ENCODE results near the gene CSF2. TPM values are rescaled to one million over a fixed set of nuclear protein-coding genes. Genes with fewer than 3 reads are reported as not detected.

CSF2 gene
- total and polyA plus RNA-seq, 5 donors from 2014 or later = not detected

DNA sequence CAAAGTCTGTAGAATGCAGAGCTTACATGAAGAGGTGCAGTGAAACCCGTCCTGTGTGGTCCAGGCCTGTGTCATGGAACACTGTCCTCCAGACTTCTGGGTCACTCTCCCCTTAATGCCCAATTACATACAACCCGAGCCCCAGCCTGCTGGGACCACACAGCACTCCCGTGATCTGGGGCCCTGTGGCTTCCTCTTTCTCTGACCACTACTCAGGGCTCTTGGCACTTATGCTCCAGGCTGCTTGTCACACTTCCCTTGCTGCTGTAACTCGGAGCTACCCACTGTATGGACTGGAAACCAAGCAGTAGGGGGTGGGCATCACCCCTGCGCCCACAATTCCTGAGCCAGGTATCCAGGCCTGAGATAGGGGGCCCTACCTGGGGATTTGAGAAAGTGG lies 23.5 kb upstream of the CSF2 start:
- Mint-ChIP-seq H3K9me3 (peaks cover 0 to 2% (median 0%) of the 10 kb centered on the region in 7 donors), H3K36me3 (no peaks in the 10 kb centered on the region)

DNA sequence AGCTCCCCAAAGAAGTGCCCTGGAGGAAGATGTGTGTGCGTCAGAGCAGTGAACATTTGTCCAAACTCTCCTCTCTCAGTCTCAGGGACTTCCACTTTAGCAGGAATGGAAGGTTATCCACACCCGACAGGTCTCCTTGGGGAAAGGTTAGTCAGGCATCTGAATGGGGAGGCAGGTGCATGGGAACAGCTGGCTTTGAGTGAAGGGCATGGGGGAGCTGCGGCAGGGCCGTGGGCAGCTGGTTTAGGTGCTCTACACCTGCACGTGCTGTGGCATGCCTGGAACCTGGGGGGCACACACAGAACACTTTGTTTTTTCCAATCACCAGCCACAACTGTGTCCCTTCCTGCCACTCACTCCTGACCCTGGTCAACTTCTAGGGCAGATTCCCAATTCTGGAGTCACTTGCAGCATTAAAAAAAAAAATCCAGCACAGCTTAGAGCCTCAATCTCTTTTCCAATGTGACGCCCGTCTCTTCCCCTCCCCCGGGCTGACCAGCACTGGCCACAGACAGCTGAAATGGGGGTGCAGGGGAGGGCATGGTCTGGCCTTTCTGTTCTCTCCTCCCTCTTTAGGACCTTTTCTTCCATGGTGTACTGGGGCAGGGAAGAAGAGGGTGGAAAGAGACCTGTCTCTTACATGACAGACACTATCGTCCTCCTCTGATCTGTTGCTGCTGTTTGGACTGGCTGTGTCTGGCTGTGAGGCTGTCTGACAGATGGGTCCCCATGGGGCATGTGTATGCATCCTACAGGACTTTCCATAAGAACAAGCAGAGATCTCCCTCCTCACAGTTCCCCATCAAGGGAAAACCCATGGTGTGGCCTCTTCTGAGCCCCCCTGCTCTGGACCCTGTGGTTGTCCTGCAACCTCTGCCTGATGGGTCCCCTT lies 22.7 kb upstream of the CSF2 start:
- ATAC-seq (ENCODE audit: low read depth in 2 of 2) = no peak
- Histone ChIP-seq H3K4me3 (ENCODE audit: low read depth, low read length) (no peak overlapping the region), H3K9me3 (ENCODE audit: control insufficient read depth in 2 of 2, low read length in 2 of 2) (no peaks in the 10 kb centered on the region), H3K27ac (ENCODE audit: insufficient read depth, low read length, poor library complexity, severe bottlenecking) (no peak overlapping the region), H3K36me3 (ENCODE audit: control insufficient read depth, insufficient read depth, low read length) (no peaks in the 10 kb centered on the region), H3K4me1 (ENCODE audit: control insufficient read depth, insufficient read depth, low read length, poor library complexity, severe bottlenecking) (peaks cover 11% of the 10 kb centered on the region), H3K27me3 (ENCODE audit: control insufficient read depth, insufficient read depth, low read length) (no peaks in the 10 kb centered on the region)
- Mint-ChIP-seq H3K36me3 (no peaks in the 10 kb centered on the region), H3K9me3 (peaks cover 0 to 1% (median 0%) of the 10 kb centered on the region in 7 donors), H3K4me3 (no peak overlapping the region), H3K27me3 (peaks cover 21% of the 10 kb centered on the region), H3K4me1 (peaks cover 0 to 11% (median 6%) of the 10 kb centered on the region in 4 donors), H3K27ac (no peak overlapping the region)
- DNase-seq = no peak

More for the DNA sequence above, 23.5 kb upstream of the CSF2 start:
- H3K4me3 ChIP-seq (ENCODE audit: low read depth, low read length) = no peak overlapping the region
- H3K4me1 Mint-ChIP-seq = peaks cover 0 to 7% (median 1%) of the 10 kb centered on the region in 4 donors
- H3K27ac ChIP-seq (ENCODE audit: insufficient read depth, low read length, poor library complexity, severe bottlenecking) = no peak overlapping the region
- no peaks in the 10 kb centered on the region for H3K9me3 ChIP-seq (ENCODE audit: control insufficient read depth in 2 of 2, low read length in 2 of 2)
- peaks cover 3% of the 10 kb centered on the region for H3K4me1 ChIP-seq (ENCODE audit: control insufficient read depth, insufficient read depth, low read length, poor library complexity, severe bottlenecking)
- no peak for DNase-seq
- no peak for ATAC-seq (ENCODE audit: low read depth in 2 of 2)
- peaks cover 21% of the 10 kb centered on the region for H3K27me3 Mint-ChIP-seq
- H3K4me3 Mint-ChIP-seq = no peak overlapping the region
- H3K36me3 ChIP-seq (ENCODE audit: control insufficient read depth, insufficient read depth, low read length) = no peaks in the 10 kb centered on the region
- H3K27me3 ChIP-seq (ENCODE audit: control insufficient read depth, insufficient read depth, low read length) = no peaks in the 10 kb centered on the region
- H3K27ac Mint-ChIP-seq = no peak overlapping the region

DNA sequence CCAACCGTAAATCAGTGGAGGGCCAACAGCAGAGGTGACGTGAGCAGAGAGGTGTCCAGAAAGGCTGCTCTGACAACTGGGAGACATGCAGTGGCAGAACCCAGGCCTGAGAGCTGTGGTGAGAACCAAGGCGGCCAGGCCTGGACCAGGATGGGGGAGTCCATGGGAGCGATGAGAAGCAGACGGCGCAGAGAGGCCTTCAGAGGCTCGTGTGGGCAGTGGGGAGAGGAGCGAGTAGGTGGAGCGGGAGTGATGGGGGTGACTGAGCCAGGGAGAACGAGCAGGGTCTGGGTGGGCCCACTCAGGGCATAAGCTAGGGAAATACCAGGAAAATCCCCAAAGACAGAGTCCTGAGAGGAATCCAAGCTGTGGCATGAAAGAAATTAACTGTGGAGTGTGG lies 21.1 kb upstream of the CSF2 start:
- Mint-ChIP-seq H3K9me3 (no peaks in the 10 kb centered on the region), H3K27ac (peak overlapping the region in 1 of 3 donors; percentile 67), H3K4me1 (peaks cover 0 to 26% (median 10%) of the 10 kb centered on the region in 4 donors), H3K4me3 (no peak overlapping the region), H3K27me3 (peaks cover 13% of the 10 kb centered on the region), H3K36me3 (no peaks in the 10 kb centered on the region)
- Histone ChIP-seq H3K27me3 (ENCODE audit: control insufficient read depth, insufficient read depth, low read length) (no peaks in the 10 kb centered on the region), H3K27ac (ENCODE audit: insufficient read depth, low read length, poor library complexity, severe bottlenecking) (no peak overlapping the region), H3K36me3 (ENCODE audit: control insufficient read depth, insufficient read depth, low read length) (no peaks in the 10 kb centered on the region), H3K4me3 (ENCODE audit: low read depth, low read length) (no peak overlapping the region), H3K9me3 (ENCODE audit: control insufficient read depth in 2 of 2, low read length in 2 of 2) (no peaks in the 10 kb centered on the region), H3K4me1 (ENCODE audit: control insufficient read depth, insufficient read depth, low read length, poor library complexity, severe bottlenecking) (peaks cover 22% of the 10 kb centered on the region)
- DNase-seq (no peak), ATAC-seq (ENCODE audit: low read depth in 2 of 2) (no peak)

DNA sequence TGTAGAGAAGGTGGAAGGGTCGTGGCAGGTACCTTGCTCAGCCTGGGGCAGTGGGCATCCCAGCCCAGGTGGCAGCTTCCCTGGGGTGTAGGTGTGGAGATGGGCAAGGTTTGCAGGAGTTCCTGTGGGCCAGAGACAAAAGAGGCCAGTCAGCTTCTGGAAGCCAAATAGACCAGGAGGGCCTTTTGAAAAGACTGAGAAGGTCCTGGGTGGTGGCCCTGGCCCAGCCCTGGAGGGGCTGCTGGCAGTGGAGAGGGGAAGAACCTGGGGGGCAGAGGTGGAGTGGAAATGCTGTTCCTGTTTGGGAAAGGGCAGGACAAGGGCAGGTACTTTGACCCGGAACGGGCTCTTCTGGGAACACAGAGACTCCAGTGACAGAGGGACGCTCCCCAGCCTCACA lies 20.1 kb upstream of the CSF2 start:
- Mint-ChIP-seq H3K36me3 (no peaks in the 10 kb centered on the region), H3K27me3 (peaks cover 13% of the 10 kb centered on the region), H3K9me3 (no peaks in the 10 kb centered on the region), H3K4me3 (no peak overlapping the region), H3K4me1 (peaks cover 0 to 31% (median 11%) of the 10 kb centered on the region in 4 donors), H3K27ac (no peak overlapping the region)
- Histone ChIP-seq H3K9me3 (ENCODE audit: control insufficient read depth in 2 of 2, low read length in 2 of 2) (no peaks in the 10 kb centered on the region), H3K27me3 (ENCODE audit: control insufficient read depth, insufficient read depth, low read length) (no peaks in the 10 kb centered on the region), H3K4me1 (ENCODE audit: control insufficient read depth, insufficient read depth, low read length, poor library complexity, severe bottlenecking) (peaks cover 23% of the 10 kb centered on the region), H3K36me3 (ENCODE audit: control insufficient read depth, insufficient read depth, low read length) (no peaks in the 10 kb centered on the region), H3K4me3 (ENCODE audit: low read depth, low read length) (no peak overlapping the region), H3K27ac (ENCODE audit: insufficient read depth, low read length, poor library complexity, severe bottlenecking) (no peak overlapping the region)
- ATAC-seq (ENCODE audit: low read depth in 2 of 2) (no peak), DNase-seq (no peak)

DNA sequence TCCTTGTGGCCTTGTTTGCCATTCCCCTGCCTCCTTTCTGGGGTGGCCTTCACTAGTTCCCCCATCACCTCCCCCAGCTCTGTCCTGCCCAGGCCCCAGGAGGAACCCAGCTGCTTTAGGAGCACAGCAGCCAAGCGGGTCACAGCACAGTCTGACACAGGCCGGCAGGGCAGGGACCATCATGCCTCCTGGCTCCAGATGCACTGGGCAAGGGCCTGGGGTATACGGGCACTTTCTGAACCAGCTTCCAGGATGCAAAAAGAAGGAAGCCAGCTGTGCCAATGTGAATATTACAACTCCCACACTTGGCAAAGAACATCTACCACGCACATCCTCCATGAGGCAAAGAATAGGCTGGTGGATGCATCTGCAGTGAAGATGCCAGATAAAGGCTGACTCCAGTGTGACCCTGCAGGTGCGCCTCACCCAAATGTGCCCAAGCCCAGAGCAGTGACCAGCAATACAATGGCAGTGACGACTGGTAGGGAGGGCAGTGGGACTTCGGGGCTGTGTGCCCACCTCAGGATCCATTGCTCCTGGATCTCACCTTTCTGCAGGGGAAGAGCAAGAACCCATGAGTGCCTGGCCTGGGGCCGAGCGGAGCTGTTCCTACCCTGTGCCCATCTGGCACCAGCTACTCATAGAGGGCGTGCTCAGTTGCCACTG lies 19.4 kb upstream of the CSF2 start:
- peaks cover 0 to 33% (median 14%) of the 10 kb centered on the region in 4 donors for H3K4me1 Mint-ChIP-seq
- no peaks in the 10 kb centered on the region for H3K36me3 Mint-ChIP-seq
- Histone ChIP-seq H3K27ac (ENCODE audit: insufficient read depth, low read length, poor library complexity, severe bottlenecking) (no peak overlapping the region), H3K4me3 (ENCODE audit: low read depth, low read length) (no peak overlapping the region), H3K27me3 (ENCODE audit: control insufficient read depth, insufficient read depth, low read length) (no peaks in the 10 kb centered on the region), H3K9me3 (ENCODE audit: control insufficient read depth in 2 of 2, low read length in 2 of 2) (no peaks in the 10 kb centered on the region), H3K4me1 (ENCODE audit: control insufficient read depth, insufficient read depth, low read length, poor library complexity, severe bottlenecking) (peaks cover 30% of the 10 kb centered on the region), H3K36me3 (ENCODE audit: control insufficient read depth, insufficient read depth, low read length) (no peaks in the 10 kb centered on the region)
- no peak for DNase-seq
- H3K27ac Mint-ChIP-seq = no peak overlapping the region
- H3K27me3 Mint-ChIP-seq = peaks cover 13% of the 10 kb centered on the region
- no peak for ATAC-seq (ENCODE audit: low read depth in 2 of 2)
- H3K9me3 Mint-ChIP-seq = no peaks in the 10 kb centered on the region
- no peak overlapping the region for H3K4me3 Mint-ChIP-seq

DNA sequence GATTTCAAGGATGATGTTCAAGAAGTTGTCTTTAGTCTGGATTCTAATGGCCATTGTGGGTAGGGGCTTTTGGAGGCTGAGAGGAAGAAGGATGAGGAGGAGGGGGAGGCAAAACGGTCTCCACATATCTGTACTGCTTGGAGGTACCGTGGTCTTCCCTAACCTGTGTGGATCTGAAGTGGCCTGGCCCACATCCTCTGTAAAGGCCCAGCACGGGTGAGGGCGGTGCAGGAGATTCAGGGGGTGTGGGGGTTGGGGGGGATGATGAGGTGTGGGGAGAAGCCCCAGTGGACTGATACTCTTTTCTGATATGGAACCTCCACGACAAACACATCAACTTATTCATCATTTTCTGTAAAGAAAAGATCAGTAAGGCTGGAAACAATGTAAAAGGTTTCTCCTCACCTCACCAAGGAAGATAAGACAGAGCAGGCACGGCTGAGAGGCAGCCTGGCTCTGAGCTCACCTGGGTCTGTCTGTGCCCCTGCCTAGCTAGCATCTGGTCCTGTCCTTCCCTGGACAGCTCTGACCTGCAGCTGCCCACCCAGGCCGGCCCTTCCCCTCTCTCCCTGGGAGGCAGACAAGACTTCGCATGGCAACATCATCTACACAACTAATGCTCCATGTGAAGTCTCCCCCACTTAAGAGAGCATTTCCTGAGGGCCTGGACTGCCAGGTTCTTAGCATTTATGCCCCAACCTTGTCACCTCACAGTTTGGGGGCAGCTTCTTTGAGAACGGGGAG lies 18.7 kb upstream of the CSF2 start:
- Mint-ChIP-seq H3K9me3 (no peaks in the 10 kb centered on the region), H3K27ac (no peak overlapping the region), H3K27me3 (peaks cover 13% of the 10 kb centered on the region), H3K4me1 (peaks cover 0 to 38% (median 15%) of the 10 kb centered on the region in 4 donors), H3K36me3 (no peaks in the 10 kb centered on the region), H3K4me3 (no peak overlapping the region)
- ATAC-seq (ENCODE audit: low read depth in 2 of 2) (no peak), DNase-seq (no peak)
- no peaks in the 10 kb centered on the region for H3K9me3 ChIP-seq (ENCODE audit: control insufficient read depth in 2 of 2, low read length in 2 of 2)
- H3K27ac ChIP-seq (ENCODE audit: insufficient read depth, low read length, poor library complexity, severe bottlenecking) = no peak overlapping the region
- no peaks in the 10 kb centered on the region for H3K36me3 ChIP-seq (ENCODE audit: control insufficient read depth, insufficient read depth, low read length)
- H3K27me3 ChIP-seq (ENCODE audit: control insufficient read depth, insufficient read depth, low read length) = no peaks in the 10 kb centered on the region
- H3K4me1 ChIP-seq (ENCODE audit: control insufficient read depth, insufficient read depth, low read length, poor library complexity, severe bottlenecking) = peaks cover 33% of the 10 kb centered on the region
- no peak overlapping the region for H3K4me3 ChIP-seq (ENCODE audit: low read depth, low read length)

DNA sequence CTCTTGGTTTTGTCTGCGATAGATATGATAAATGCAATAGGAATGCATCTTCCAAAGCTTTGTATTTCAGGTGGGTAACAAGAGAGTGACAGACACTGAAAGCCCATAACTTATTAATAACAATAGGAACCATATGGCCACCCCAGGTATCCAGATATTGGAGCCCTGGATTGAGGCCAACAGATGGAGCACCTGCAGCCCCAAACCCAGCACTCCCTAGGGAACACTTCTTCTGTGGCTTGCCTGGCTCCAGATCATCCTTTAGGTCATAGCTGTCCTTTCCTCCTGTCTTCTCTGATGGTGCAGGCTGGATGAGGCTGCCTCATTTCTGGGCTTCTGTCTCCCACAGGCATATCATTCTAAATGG lies 18.2 kb upstream of the CSF2 start:
- ATAC-seq (ENCODE audit: low read depth in 2 of 2) = no peak

More for the DNA sequence above, 18.2 kb upstream of the CSF2 start:
- Mint-ChIP-seq H3K27ac (no peak overlapping the region), H3K36me3 (no peaks in the 10 kb centered on the region), H3K4me3 (no peak overlapping the region), H3K4me1 (peaks cover 0 to 38% (median 15%) of the 10 kb centered on the region in 4 donors), H3K9me3 (no peaks in the 10 kb centered on the region), H3K27me3 (peaks cover 13% of the 10 kb centered on the region)
- Histone ChIP-seq H3K4me1 (ENCODE audit: control insufficient read depth, insufficient read depth, low read length, poor library complexity, severe bottlenecking) (peaks cover 33% of the 10 kb centered on the region), H3K27me3 (ENCODE audit: control insufficient read depth, insufficient read depth, low read length) (no peaks in the 10 kb centered on the region), H3K36me3 (ENCODE audit: control insufficient read depth, insufficient read depth, low read length) (no peaks in the 10 kb centered on the region), H3K4me3 (ENCODE audit: low read depth, low read length) (no peak overlapping the region), H3K9me3 (ENCODE audit: control insufficient read depth in 2 of 2, low read length in 2 of 2) (no peaks in the 10 kb centered on the region), H3K27ac (ENCODE audit: insufficient read depth, low read length, poor library complexity, severe bottlenecking) (no peak overlapping the region)
- DNase-seq = no peak

Measured in CD4-positive, CD25-positive, alpha-beta regulatory T cell (primary cell).